Activated CD8-positive, alpha-beta T cell treated with anti-CD3 and anti-CD28 coated beads, Interleukin-2, amount 10 ng/mL, durations not matched to agents 7 days and 5 days (primary cell): Measurements from ENCODE around the gene FAM237A. TPM values are rescaled to one million over a fixed set of nuclear protein-coding genes. Genes with fewer than 3 reads are reported as not detected.

Source experiments
- ATAC-seq: fragments of 150-1000 bp; cut with Tn5 transposase; one replicate; pipeline ENCODE4 v1.10.0; 2021; ENCODE audit warnings: moderate library complexity
- CTCF ChIA-PET: fragments of 350-600 bp; sonication (Branson Sonifier 250); formaldehyde crosslinking; loops from one replicate; lab custom pipeline; 2021; ENCODE audit warnings: antibody characterized with exemption; lab: Charles Lee
- POLR2A ChIA-PET: fragments of 350-600 bp; sonication (Branson Sonifier 250); formaldehyde crosslinking; loops from one replicate; lab custom pipeline; 2021; ENCODE audit warnings: antibody characterized with exemption; lab: Charles Lee
- DNase-seq: peaks from one replicate; pipeline ENCODE4 v3.0.0-alpha.2; 2020
- H3K27ac Mint-ChIP-seq: one replicate; pipeline ENCODE4 v1.8.0; 2021; ENCODE audit warnings: mild to moderate bottlenecking, mixed read lengths
- H3K27me3 Mint-ChIP-seq: one replicate; pipeline ENCODE4 v1.8.0; 2021; ENCODE audit warnings: low read depth, mixed read lengths
- H3K36me3 Mint-ChIP-seq: one replicate; pipeline ENCODE4 v1.8.0; 2021; ENCODE audit warnings: low read depth, mixed read lengths
- H3K4me1 Mint-ChIP-seq: one replicate; pipeline ENCODE4 v1.8.0; 2021; ENCODE audit warnings: low read depth, mixed read lengths
- H3K4me3 Mint-ChIP-seq: one replicate; pipeline ENCODE4 v1.8.0; 2021; ENCODE audit warnings: mild to moderate bottlenecking, mixed read lengths
- H3K9me3 Mint-ChIP-seq: one replicate; pipeline ENCODE4 v1.8.0; 2022; ENCODE audit warnings: mixed read lengths; ENCODE audit not compliant: insufficient read depth
- total RNA-seq, 2 experiments: library from RNA; stranded (reverse); gene quantifications; one replicate each; pipeline ENCODE4 v1.2.3, GENCODE V29; 2021

FAM237A gene
- total RNA-seq, 2 experiments from 2014 or later, result not detected

DNA sequence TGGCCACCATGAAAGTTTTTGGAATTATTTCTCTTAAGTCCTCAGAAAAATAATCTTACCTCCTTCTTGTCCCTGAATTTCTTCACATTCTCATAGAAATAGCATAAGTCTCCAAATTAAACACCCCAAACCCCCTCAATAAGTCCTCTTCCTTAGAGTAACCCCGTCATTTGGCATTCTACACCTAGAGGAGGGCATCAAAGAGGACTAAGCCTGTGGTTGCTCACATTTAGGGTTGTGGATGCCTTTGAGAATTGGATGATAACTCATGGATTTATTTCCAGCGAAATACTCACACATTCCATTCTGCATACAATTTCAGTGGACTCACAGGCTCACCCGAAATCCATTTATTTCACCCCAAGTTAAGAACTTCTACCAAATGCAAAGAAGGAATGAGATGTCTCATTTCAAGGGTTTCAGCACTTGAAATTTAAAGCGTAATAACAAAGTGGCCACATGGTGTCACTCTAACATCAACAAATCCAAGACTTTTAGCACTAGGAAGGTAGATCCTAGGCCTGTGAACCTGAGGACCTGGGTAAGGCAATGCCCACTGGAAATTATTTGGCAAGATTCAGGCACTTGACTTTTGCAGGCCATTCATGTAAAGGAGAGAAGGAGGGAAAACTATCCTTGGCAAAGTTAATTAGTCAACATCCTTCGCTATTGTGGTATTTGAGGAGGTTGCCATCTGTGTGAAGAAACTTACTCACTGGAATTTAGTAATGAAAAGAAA lies 51.3 kb downstream of the FAM237A start:
- DNase-seq (peak; percentile 55), ATAC-seq (peak; percentile 55)
- ChIA-PET POLR2A (no interaction called here), CTCF (interaction anchor here (0.8 to 3.1 kb wide), 3 partner anchors 89 to 781 kb away, joined by 3 to 13 read pairs (median 7); no protein-coding TSS in a partner anchor)
- H3K27me3 Mint-ChIP-seq, result peaks cover 4% of the 10 kb centered on the region
- no peak overlapping the region for H3K27ac Mint-ChIP-seq
- H3K36me3 Mint-ChIP-seq, result no peaks in the 10 kb centered on the region
- H3K9me3 Mint-ChIP-seq, result no peaks in the 10 kb centered on the region
- H3K4me3 Mint-ChIP-seq, result no peak overlapping the region
- peaks cover 3% of the 10 kb centered on the region for H3K4me1 Mint-ChIP-seq

DNA sequence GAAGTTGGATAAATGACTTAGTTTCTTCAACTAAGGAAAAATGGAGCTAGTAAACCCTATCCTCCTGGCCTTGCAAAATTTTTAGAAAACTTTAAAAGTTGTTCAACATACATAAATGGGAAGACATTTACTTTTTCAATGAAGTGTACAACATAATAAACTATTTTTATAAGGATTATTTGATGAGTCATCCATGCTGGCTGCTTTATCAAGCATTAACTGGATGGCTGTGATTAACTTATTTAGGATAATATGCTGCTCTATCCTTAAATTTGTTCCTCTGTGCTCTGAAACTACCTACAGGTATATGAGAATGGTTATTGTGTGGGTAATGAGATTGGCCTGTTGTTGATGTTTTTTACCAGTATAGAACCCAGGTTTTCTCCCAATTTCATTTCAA lies 54.6 kb downstream of the FAM237A start:
- Mint-ChIP-seq H3K9me3 (no peaks in the 10 kb centered on the region), H3K36me3 (no peaks in the 10 kb centered on the region), H3K4me3 (no peak overlapping the region), H3K27ac (no peak overlapping the region), H3K27me3 (peaks cover 16% of the 10 kb centered on the region), H3K4me1 (peaks cover 1% of the 10 kb centered on the region)
- ChIA-PET POLR2A (no interaction called here), CTCF (interaction anchor here (3.1 kb wide), 1 partner anchor 86 kb away, joined by 13 read pairs; no protein-coding TSS in a partner anchor)
- DNase-seq (no peak), ATAC-seq (no peak)

DNA sequence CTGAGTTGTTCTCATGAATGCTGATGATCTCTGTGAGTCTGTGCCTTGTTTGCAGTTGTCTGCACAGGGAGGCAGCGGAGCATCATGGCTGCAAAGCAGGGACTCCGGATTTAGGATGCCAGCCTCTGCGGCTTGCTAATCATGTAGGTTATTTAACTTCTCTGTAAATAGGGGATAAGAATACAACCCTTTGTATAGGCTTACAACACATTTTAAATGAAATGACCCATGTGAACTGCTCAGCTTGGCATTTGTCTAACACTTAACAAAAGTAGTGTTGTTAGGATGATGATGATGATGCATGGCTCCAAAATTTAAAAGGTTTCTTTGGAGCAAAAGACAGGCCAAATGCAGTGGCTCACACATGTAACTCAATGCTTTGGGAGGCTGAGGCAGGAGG lies 56.5 kb downstream of the FAM237A start:
- no peaks in the 10 kb centered on the region for H3K36me3 Mint-ChIP-seq
- H3K9me3 Mint-ChIP-seq, result no peaks in the 10 kb centered on the region
- peaks cover 1% of the 10 kb centered on the region for H3K4me1 Mint-ChIP-seq
- DNase-seq (no peak), ATAC-seq (no peak)
- POLR2A ChIA-PET, result no interaction called here
- H3K27me3 Mint-ChIP-seq, result peaks cover 19% of the 10 kb centered on the region
- CTCF ChIA-PET, result interaction anchor here (0.8 to 1.2 kb wide), 3 partner anchors 73 to 775 kb away, joined by 3 read pairs; no protein-coding TSS in a partner anchor
- no peak overlapping the region for H3K4me3 Mint-ChIP-seq
- H3K27ac Mint-ChIP-seq, result no peak overlapping the region

Other genes with a start within 250 kb of the FAM237A start
- gene ADAM23, start 199.0 kb upstream of the FAM237A start, total RNA-seq, result not detected
- gene DYTN, start 75.9 kb downstream of the FAM237A start, total RNA-seq, result not detected
- gene MDH1B, start 122.8 kb downstream of the FAM237A start, total RNA-seq, result under 1 TPM; 0.55 to 0.57 TPM
- 10 to 100 TPM; 20.2 to 20.8 TPM for gene FASTKD2, start 123.1 kb downstream of the FAM237A start, total RNA-seq